ENCODE results near the gene KRT13.

KRT13 gene

GRCh38 chr17:41536741-41537613 lies 31.6 kb upstream of the KRT13 start:
- no peak for DNase-seq

- DNase-seq: no peak
These were observed 30.5 kb upstream of the KRT13 start for GRCh38 chr17:41535764-41536481.

GRCh38 chr17:41534899-41535546 lies 29.6 kb upstream of the KRT13 start:
- DNase-seq: no peak

GRCh38 chr17:41533613-41534012 lies 28.2 kb upstream of the KRT13 start:
- no peak for DNase-seq

- DNase-seq: no peak
These were observed 27.6 kb upstream of the KRT13 start for GRCh38 chr17:41532947-41533570.

GRCh38 chr17:41531993-41532392 lies 26.6 kb upstream of the KRT13 start:
- no peak for DNase-seq

GRCh38 chr17:41530062-41531048 lies 24.9 kb upstream of the KRT13 start:
- no peak for DNase-seq

- DNase-seq: no peak
These were observed 24.1 kb upstream of the KRT13 start for GRCh38 chr17:41529491-41529915.

- no peak for DNase-seq
These were observed 23.5 kb upstream of the KRT13 start for GRCh38 chr17:41528959-41529353.

GRCh38 chr17:41527063-41528023 lies 21.9 kb upstream of the KRT13 start:
- DNase-seq: no peak

- no peak for DNase-seq
These were observed 18.8 kb upstream of the KRT13 start for GRCh38 chr17:41524261-41524660.

- no peak for DNase-seq
These were observed 18.4 kb upstream of the KRT13 start for GRCh38 chr17:41523787-41524186.

GRCh38 chr17:41523225-41523593 lies 17.8 kb upstream of the KRT13 start:
- no peak for DNase-seq

- no peak for DNase-seq
These were observed 17.2 kb upstream of the KRT13 start for GRCh38 chr17:41522301-41523224.

- no peak for DNase-seq
These were observed 16.3 kb upstream of the KRT13 start for GRCh38 chr17:41521574-41522261.

- DNase-seq: no peak
These were observed 15.6 kb upstream of the KRT13 start for GRCh38 chr17:41520821-41521521.

- no peak for DNase-seq
These were observed 14.3 kb upstream of the KRT13 start for GRCh38 chr17:41519501-41520224.
